H1 (cell line): ENCODE measurements around the gene ZNF727. TPM values are rescaled to one million over a fixed set of nuclear protein-coding genes. Genes with fewer than 3 reads are reported as not detected.

Experiments
- CBX5 ChIP-seq: fragments of 300-800, 300-1000 bp; sonication (generic); IDR thresholded peaks from 2 replicates; pipeline ENCODE4 v1.7.1; 2016; ENCODE audit warnings: antibody characterized with exemption, low read length, low read depth
- CBX8 ChIP-seq: fragments of 300-800, 300-1000 bp; sonication (generic); IDR thresholded peaks from 2 replicates; pipeline ENCODE4 v1.7.1; 2016; ENCODE audit warnings: low read depth, low read length, borderline replicate concordance
- CREB1 ChIP-seq: IDR thresholded peaks from 2 replicates; pipeline ENCODE4 v1.6.1; 2012; ENCODE audit warnings: inconsistent platforms
- SP4 ChIP-seq: IDR thresholded peaks from 2 replicates; pipeline ENCODE4 v1.6.1; 2012; ENCODE audit warnings: low read length, inconsistent platforms
- TAF1 ChIP-seq: IDR thresholded peaks from 2 replicates; pipeline ENCODE4 v1.6.1; 2011; ENCODE audit warnings: mild to moderate bottlenecking, low read depth, low read length
- TAF7 ChIP-seq: optimal IDR thresholded peaks from 2 replicates; pipeline ENCODE3; 2011; ENCODE audit warnings: low read depth, mild to moderate bottlenecking, inconsistent platforms, low read length, moderate library complexity, borderline replicate concordance
- ZNF274 ChIP-seq: IDR thresholded peaks from 2 replicates; pipeline ENCODE4 v1.7.0; 2012; ENCODE audit warnings: low read length, borderline replicate concordance; ENCODE audit errors: extremely low read depth
- polyA plus RNA-seq, 7 experiments: library from polyadenylated mRNA; depleted of rRNA in 3 of 7; stranded (reverse) in 5 of 7; unstranded in 2 of 7; fragments of >200 nt in 5 of 7; fragments of 200-250 nt in 2 of 7; gene quantifications; 1 replicate in 5 of 7; 2 replicates in 1 of 7; 4 replicates in 1 of 7; pipeline versions ENCODE4 v1.2.1 to v1.2.3, GENCODE V29; 2011 to 2013; ENCODE audit warnings: missing spikeins in 2 of 7, mixed read lengths in 2 of 7
- total RNA-seq: library from RNA; stranded (reverse); fragmentation: NEBNext Ultra II Directional; extraction: Animal tissue kit (Norgen Biotek cat#: 25700); gene quantifications from 2 replicates; pipeline ENCODE4 v1.2.1, GENCODE V29; 2021
- TF ChIP-seq, protein P1 (sequence below), 3 experiments: IDR thresholded peaks; 1 replicate in 2 of 3; 2 replicates in 1 of 3; pipeline versions ENCODE4 v1.5.1 to v1.6.1; 2011; ENCODE audit warnings: low read length in 3 of 3, mild to moderate bottlenecking in 3 of 3, inconsistent platforms in 2 of 3, low read depth in 1 of 3, moderate library complexity in 1 of 3; ENCODE audit not compliant: insufficient read depth in 1 of 3; ENCODE audit errors: control extremely low read depth in 1 of 3

The ZNF727 gene
- total and polyA plus RNA-seq, 2 of the 8 experiments (the other 6 are each of a cell fraction or from before 2014, with no cell fraction given) = not detected

DNA sequence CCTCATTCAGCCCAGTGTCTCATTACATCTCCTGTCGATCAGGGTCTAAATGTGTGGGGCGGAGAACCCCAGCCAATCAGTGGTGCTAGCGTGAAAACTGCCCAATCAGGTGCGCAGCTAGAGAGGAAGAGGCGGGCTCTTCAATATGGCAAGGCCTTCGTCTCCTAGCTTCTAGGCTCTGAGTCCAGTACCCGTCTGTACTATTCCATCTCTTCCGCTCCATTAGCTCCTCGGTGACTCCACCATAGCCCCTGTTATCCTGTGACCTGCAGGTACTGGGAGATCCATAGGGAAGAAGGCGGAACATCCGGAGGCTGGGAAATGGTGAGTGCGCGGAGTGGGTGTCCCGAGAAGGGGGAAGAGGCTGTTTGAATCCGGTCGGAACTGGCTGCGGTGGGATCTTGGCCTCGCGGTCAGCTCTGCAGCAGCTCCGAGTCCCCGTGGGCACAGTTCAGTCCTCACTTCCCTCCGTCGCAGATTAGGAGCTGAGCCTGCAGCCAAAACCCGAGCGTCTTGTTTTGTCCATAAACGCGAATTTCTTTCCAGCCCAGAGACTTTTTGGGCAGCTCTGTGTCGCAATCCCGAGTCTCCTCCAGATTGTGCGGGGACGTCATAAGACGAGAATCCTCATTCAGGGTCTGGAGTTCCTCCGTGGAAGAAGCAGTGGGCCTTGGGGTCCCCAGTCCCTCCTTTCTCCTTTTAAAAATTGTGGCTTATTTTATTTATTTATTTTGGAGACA, at the start of gene ZNF727 (continued):
- TF ChIP-seq, protein P1, sequence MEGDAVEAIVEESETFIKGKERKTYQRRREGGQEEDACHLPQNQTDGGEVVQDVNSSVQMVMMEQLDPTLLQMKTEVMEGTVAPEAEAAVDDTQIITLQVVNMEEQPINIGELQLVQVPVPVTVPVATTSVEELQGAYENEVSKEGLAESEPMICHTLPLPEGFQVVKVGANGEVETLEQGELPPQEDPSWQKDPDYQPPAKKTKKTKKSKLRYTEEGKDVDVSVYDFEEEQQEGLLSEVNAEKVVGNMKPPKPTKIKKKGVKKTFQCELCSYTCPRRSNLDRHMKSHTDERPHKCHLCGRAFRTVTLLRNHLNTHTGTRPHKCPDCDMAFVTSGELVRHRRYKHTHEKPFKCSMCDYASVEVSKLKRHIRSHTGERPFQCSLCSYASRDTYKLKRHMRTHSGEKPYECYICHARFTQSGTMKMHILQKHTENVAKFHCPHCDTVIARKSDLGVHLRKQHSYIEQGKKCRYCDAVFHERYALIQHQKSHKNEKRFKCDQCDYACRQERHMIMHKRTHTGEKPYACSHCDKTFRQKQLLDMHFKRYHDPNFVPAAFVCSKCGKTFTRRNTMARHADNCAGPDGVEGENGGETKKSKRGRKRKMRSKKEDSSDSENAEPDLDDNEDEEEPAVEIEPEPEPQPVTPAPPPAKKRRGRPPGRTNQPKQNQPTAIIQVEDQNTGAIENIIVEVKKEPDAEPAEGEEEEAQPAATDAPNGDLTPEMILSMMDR (IDR thresholded peaks at IDR 0.05; ENCODE audit: control extremely low read depth in 1 of 3, insufficient read depth in 1 of 3, low read depth in 1 of 3, low read length in 3 of 3) = no peak
- no peak for TF ChIP-seq TAF7
- TF ChIP-seq ZNF274 = no peak
- no peak for TF ChIP-seq TAF1
- TF ChIP-seq CBX8 = no peak
- TF ChIP-seq SP4 = no peak
- no peak for TF ChIP-seq CREB1
- TF ChIP-seq CBX5 = no peak
